Keratinocyte (primary cell): ENCODE data around the gene CASTOR1.

ENCODE experiments used
- CTCF ChIP-seq, 3 experiments: IDR thresholded peaks in 1 of 3; conservative IDR thresholded peaks in 1 of 3; optimal IDR thresholded peaks in 1 of 3; 2 replicates in 2 of 3; 3 replicates in 1 of 3; pipeline versions ENCODE3 to v1.5.1; 2011; ENCODE audit warnings: low read length in 3 of 3, mild to moderate bottlenecking in 3 of 3, moderate library complexity in 2 of 3, control low read depth in 1 of 3, inconsistent platforms in 1 of 3; ENCODE audit not compliant: insufficient read depth in 2 of 3; ENCODE audit errors: extremely low read depth in 1 of 3
- EZH2 ChIP-seq: IDR thresholded peaks from one replicate; pipeline ENCODE4 v1.6.1; 2012; ENCODE audit warnings: inconsistent platforms, mild to moderate bottlenecking, low read length, moderate library complexity

DNA sequence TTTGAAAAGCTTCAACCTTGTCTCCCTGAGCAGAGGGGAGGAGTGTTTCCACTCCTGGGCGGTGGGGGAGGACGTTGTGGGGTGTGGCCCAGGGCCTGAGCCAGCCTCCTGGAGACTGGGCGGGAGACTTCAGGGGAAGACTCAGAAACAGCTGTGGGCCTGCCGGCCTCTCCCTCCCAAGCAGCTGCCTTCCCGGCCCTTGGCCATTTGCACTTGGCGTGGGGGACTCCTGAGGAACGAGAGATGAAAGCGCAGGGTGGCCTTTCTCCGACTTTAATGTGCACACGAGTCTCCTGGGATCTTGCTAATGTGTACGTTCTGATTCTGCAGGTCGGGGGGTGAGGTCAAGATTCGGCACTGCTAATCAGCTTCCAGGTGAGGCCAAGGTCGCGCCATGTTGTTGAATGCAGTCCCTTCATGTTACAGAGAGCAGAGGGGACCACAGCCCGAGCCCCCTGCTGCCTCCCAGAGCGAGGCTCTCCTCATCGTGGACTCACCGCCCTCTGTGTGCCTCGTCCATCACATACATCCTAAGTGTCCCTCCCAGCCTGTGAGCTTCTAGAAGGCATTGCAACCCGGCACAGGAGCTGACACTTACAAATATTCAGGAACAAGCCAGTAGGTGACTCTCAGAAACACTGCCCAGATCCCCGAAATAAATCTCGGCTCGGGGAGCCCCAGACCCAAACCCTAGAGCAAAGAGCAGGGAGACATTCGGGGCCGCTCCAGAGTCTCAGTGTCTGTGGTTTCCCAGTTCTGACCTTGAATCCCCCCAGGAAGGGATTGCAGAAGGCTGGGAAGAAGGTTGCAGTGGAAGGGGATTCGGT is 50.4 kb downstream of the CASTOR1 start:
- TF ChIP-seq CTCF (optimal IDR thresholded peaks at IDR 0.05 in 1 of 3, IDR thresholded peaks at IDR 0.05 in 1 of 3, conservative IDR thresholded peaks at IDR 0.05 in 1 of 3; ENCODE audit: extremely low read depth in 1 of 3, insufficient read depth in 2 of 3, low read length in 3 of 3) (no peak), EZH2 (no peak)
